Measurements from ENCODE around the gene GSG1L2. TPM values are rescaled to one million over a fixed set of nuclear protein-coding genes. Genes with fewer than 3 reads are reported as not detected.

The GSG1L2 gene
- total and polyA plus RNA-seq, 2 of the 13 experiments (the other 11 are each of a cell fraction or from before 2014, with no cell fraction given) = not detected

DNA sequence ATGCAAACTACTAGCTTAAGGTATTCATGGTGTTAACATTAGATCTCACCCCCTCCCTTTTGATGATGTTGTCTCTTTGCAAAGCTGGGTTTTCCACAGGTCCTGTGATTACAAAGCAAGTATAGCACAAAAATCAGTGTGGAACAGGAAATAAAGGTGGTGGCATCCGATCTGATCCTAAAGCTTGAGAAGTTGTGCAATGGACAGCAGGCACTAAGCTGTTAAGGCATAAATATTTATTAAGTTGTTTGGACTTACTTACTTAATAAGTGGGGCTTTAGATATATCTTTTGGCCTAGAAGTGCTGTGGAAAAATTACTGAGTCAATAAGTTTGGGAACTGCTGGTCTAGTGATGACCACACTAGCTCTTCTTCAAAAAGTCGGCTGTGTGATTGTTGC, 8.8 kb upstream of the GSG1L2 start:
- no peak for ATAC-seq
- no peaks in the 10 kb centered on the region for H3K9me3 ChIP-seq (ENCODE audit: low read length)
- no peak for TF ChIP-seq ZNF678 (CRISPR knock-in tag; IDR thresholded peaks at IDR 0.05)
- TF ChIP-seq, protein P1, sequence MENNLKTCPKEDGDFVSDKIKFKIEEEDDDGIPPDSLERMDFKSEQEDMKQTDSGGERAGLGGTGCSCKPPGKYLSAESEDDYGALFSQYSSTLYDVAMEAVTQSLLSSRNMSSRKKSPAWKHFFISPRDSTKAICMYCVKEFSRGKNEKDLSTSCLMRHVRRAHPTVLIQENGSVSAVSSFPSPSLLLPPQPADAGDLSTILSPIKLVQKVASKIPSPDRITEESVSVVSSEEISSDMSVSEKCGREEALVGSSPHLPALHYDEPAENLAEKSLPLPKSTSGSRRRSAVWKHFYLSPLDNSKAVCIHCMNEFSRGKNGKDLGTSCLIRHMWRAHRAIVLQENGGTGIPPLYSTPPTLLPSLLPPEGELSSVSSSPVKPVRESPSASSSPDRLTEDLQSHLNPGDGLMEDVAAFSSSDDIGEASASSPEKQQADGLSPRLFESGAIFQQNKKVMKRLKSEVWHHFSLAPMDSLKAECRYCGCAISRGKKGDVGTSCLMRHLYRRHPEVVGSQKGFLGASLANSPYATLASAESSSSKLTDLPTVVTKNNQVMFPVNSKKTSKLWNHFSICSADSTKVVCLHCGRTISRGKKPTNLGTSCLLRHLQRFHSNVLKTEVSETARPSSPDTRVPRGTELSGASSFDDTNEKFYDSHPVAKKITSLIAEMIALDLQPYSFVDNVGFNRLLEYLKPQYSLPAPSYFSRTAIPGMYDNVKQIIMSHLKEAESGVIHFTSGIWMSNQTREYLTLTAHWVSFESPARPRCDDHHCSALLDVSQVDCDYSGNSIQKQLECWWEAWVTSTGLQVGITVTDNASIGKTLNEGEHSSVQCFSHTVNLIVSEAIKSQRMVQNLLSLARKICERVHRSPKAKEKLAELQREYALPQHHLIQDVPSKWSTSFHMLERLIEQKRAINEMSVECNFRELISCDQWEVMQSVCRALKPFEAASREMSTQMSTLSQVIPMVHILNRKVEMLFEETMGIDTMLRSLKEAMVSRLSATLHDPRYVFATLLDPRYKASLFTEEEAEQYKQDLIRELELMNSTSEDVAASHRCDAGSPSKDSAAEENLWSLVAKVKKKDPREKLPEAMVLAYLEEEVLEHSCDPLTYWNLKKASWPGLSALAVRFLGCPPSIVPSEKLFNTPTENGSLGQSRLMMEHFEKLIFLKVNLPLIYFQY (CRISPR knock-in tag; IDR thresholded peaks at IDR 0.05; ENCODE audit: borderline replicate concordance) = no peak
- TF ChIP-seq ZBTB7A (CRISPR knock-in tag; IDR thresholded peaks at IDR 0.05) = no peak
- no peak for TF ChIP-seq EEA1 (CRISPR knock-in tag; IDR thresholded peaks at IDR 0.05; ENCODE audit: borderline replicate concordance)
- TF ChIP-seq, protein P2, sequence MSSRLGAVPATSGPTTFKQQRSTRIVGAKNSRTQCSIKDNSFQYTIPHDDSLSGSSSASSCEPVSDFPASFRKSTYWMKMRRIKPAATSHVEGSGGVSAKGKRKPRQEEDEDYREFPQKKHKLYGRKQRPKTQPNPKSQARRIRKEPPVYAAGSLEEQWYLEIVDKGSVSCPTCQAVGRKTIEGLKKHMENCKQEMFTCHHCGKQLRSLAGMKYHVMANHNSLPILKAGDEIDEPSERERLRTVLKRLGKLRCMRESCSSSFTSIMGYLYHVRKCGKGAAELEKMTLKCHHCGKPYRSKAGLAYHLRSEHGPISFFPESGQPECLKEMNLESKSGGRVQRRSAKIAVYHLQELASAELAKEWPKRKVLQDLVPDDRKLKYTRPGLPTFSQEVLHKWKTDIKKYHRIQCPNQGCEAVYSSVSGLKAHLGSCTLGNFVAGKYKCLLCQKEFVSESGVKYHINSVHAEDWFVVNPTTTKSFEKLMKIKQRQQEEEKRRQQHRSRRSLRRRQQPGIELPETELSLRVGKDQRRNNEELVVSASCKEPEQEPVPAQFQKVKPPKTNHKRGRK (CRISPR knock-in tag; IDR thresholded peaks at IDR 0.05) = no peak
- TF ChIP-seq ZNF747 (CRISPR knock-in tag; IDR thresholded peaks at IDR 0.05; ENCODE audit: borderline replicate concordance) = no peak
- no peak for TF ChIP-seq TAF1 (CRISPR knock-in tag; IDR thresholded peaks at IDR 0.05)
- TF ChIP-seq ZMYM4 (CRISPR knock-in tag; IDR thresholded peaks at IDR 0.05) = no peak
- TF ChIP-seq ZNF530 (CRISPR knock-in tag; IDR thresholded peaks at IDR 0.05; ENCODE audit: low read depth) = no peak
- TF ChIP-seq, protein P3, sequence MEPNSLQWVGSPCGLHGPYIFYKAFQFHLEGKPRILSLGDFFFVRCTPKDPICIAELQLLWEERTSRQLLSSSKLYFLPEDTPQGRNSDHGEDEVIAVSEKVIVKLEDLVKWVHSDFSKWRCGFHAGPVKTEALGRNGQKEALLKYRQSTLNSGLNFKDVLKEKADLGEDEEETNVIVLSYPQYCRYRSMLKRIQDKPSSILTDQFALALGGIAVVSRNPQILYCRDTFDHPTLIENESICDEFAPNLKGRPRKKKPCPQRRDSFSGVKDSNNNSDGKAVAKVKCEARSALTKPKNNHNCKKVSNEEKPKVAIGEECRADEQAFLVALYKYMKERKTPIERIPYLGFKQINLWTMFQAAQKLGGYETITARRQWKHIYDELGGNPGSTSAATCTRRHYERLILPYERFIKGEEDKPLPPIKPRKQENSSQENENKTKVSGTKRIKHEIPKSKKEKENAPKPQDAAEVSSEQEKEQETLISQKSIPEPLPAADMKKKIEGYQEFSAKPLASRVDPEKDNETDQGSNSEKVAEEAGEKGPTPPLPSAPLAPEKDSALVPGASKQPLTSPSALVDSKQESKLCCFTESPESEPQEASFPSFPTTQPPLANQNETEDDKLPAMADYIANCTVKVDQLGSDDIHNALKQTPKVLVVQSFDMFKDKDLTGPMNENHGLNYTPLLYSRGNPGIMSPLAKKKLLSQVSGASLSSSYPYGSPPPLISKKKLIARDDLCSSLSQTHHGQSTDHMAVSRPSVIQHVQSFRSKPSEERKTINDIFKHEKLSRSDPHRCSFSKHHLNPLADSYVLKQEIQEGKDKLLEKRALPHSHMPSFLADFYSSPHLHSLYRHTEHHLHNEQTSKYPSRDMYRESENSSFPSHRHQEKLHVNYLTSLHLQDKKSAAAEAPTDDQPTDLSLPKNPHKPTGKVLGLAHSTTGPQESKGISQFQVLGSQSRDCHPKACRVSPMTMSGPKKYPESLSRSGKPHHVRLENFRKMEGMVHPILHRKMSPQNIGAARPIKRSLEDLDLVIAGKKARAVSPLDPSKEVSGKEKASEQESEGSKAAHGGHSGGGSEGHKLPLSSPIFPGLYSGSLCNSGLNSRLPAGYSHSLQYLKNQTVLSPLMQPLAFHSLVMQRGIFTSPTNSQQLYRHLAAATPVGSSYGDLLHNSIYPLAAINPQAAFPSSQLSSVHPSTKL (CRISPR knock-in tag; IDR thresholded peaks at IDR 0.05) = no peak
- TF ChIP-seq, protein P4, sequence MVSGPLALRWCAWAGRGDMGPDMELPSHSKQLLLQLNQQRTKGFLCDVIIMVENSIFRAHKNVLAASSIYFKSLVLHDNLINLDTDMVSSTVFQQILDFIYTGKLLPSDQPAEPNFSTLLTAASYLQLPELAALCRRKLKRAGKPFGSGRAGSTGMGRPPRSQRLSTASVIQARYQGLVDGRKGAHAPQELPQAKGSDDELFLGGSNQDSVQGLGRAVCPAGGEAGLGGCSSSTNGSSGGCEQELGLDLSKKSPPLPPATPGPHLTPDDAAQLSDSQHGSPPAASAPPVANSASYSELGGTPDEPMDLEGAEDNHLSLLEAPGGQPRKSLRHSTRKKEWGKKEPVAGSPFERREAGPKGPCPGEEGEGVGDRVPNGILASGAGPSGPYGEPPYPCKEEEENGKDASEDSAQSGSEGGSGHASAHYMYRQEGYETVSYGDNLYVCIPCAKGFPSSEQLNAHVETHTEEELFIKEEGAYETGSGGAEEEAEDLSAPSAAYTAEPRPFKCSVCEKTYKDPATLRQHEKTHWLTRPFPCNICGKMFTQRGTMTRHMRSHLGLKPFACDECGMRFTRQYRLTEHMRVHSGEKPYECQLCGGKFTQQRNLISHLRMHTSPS (CRISPR knock-in tag; IDR thresholded peaks at IDR 0.05; ENCODE audit: low read depth) = no peak
- TF ChIP-seq, protein P5, sequence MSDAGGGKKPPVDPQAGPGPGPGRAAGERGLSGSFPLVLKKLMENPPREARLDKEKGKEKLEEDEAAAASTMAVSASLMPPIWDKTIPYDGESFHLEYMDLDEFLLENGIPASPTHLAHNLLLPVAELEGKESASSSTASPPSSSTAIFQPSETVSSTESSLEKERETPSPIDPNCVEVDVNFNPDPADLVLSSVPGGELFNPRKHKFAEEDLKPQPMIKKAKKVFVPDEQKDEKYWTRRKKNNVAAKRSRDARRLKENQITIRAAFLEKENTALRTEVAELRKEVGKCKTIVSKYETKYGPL (CRISPR knock-in tag; IDR thresholded peaks at IDR 0.05) = no peak
- no peak for TF ChIP-seq ZSCAN21 (CRISPR knock-in tag; IDR thresholded peaks at IDR 0.05; ENCODE audit: borderline replicate concordance)

More for the DNA sequence above, 8.8 kb upstream of the GSG1L2 start:
- Histone ChIP-seq H3K27ac (ENCODE audit: extremely low read length, insufficient read depth, low read length) (no peak overlapping the region), H2AFZ (ENCODE audit: low read length) (no peak overlapping the region), H3K79me2 (ENCODE audit: insufficient read depth, low read length) (no peaks in the 10 kb centered on the region), H3K4me3 (replicated peaks in 1 of 3; ENCODE audit: insufficient read depth in 1 of 3, low read depth in 2 of 3, low read length in 3 of 3) (no peak overlapping the region), H3K27me3 (ENCODE audit: control insufficient read depth in 1 of 2, insufficient read depth in 2 of 2, low read length in 2 of 2) (peaks cover 4 to 10% of the 10 kb centered on the region in 2 experiments; a peak in 3 of 5 replicates), H3K4me1 (ENCODE audit: insufficient read depth, low read length) (no peaks in the 10 kb centered on the region), H3K36me3 (replicated peaks in 1 of 2; ENCODE audit: control insufficient read depth in 1 of 2, insufficient read depth in 2 of 2, low read length in 2 of 2) (no peaks in the 10 kb centered on the region), H3K4me2 (ENCODE audit: low read depth, low read length) (no peak overlapping the region), H4K20me1 (ENCODE audit: insufficient read depth, low read length) (no peaks in the 10 kb centered on the region), H3K9ac (ENCODE audit: insufficient read depth, low read depth, low read length) (no peak overlapping the region)
- WGBS (ENCODE audit: low lambda C conversion rate) = 40% methylated on average over 2 of the region's 2 CpGs
- no TSS peak for BruUV-seq (replicated peaks)
- POLR2A ChIA-PET = no interaction called here
- CTCF ChIA-PET (ENCODE audit: low intra/inter-chr PET ratio, low total read pairs) = no interaction called here
- no peak for DNase-seq (ENCODE audit: low spot score)
- intact Hi-C loops (cut with micrococcal nuclease; ENCODE audit: unreplicated experiment) (no loop called here), in situ Hi-C loops (cut with HindIII; ENCODE audit: extremely low pct_ligation_motif_present, low pct_unique_long_range_greater_than_20kb) (no loop called here)
- FAIRE-seq = no peak
